Neutrophil (primary cell): Measurements from ENCODE around the gene SORCS2.

Experiments
- H3K27ac ChIP-seq: fragments of 200-600 bp; sonication (generic); 2 replicates; pipeline ENCODE4 v1.5.1; 2016; ENCODE audit warnings: mild to moderate bottlenecking, moderate library complexity
- H3K27me3 ChIP-seq: fragments of 200-600 bp; sonication (generic); 2 replicates; pipeline ENCODE4 v1.6.0; 2016; ENCODE audit warnings: mild to moderate bottlenecking
- H3K36me3 ChIP-seq: fragments of 200-600 bp; sonication (generic); 2 replicates; pipeline ENCODE4 v1.5.1; 2017
- H3K4me1 ChIP-seq, 2 experiments: fragments of 200-600 bp in 1 of 2; sonication (generic) in 1 of 2; 1 replicate in 1 of 2; 2 replicates in 1 of 2; pipeline versions ENCODE4 v1.5.1 to v1.6.1; 2013 to 2016; ENCODE audit warnings: low read depth in 1 of 2, low read length in 1 of 2, mild to moderate bottlenecking in 1 of 2, moderate library complexity in 1 of 2; ENCODE audit not compliant: control insufficient read depth in 1 of 2, insufficient read depth in 1 of 2
- H3K4me3 ChIP-seq, 2 experiments: fragments of 200-600 bp in 1 of 2; sonication (generic) in 1 of 2; 1 replicate in 1 of 2; 2 replicates in 1 of 2; pipeline ENCODE4 v1.5.1; 2013 to 2016; ENCODE audit warnings: low read depth in 1 of 2, low read length in 1 of 2, mild to moderate bottlenecking in 1 of 2, moderate library complexity in 1 of 2
- H3K9me3 ChIP-seq: fragments of 200-600 bp; sonication (generic); 2 replicates; pipeline ENCODE4 v1.5.1; 2016
- TF ChIP-seq, protein P1 (sequence below): fragments of 200-600 bp; sonication (generic); IDR thresholded peaks from 2 replicates; pipeline ENCODE4 v1.5.1; 2016; ENCODE audit warnings: antibody characterized with exemption

SORCS2 gene

DNA sequence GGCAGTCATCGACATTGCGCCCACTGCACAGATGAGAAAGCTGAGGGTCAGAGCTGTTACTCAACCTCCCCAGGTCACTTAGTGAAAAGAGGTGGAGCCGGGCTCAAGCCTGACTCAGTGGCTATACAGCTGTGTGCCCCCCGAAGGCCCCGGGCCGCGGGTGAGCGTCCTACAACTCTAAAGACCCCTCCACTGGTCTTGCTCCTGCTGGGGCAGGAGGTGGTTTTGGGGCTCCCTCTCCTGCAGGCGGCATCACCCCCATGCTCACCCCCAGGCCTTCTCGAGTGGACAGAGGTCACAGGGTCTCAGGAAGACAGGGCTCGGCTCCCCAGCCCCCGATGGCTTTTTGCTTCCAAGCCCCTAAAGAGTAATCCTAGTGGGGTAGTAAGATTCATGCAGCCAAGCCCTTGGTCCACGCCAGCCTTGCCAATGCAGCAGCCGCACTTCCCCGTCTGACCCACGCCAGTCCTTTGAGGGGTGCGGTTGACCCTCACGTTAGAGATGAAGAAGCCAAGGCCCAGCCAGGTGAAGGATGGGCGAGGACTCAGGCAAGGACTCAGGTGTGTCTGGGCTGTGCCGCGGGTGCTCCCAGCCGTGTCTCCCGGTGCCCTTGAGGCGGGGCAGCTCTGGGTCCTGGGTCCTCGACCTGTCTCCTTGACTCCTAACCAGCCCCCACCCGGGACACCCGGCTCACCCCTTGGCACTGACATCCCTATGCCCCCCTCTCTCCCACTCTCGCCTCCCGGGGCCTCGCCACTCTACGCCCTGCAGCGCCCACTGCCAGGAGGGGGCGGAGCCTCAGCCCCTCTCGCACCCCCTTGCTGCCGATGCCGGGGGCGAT is 547.0 kb downstream of the SORCS2 start:
- Histone ChIP-seq H3K4me3 (no peak overlapping the region), H3K27ac (no peak overlapping the region), H3K27me3 (no peaks in the 10 kb centered on the region), H3K4me1 (no peaks in the 10 kb centered on the region), H3K36me3 (no peaks in the 10 kb centered on the region), H3K9me3 (no peaks in the 10 kb centered on the region)
- TF ChIP-seq, protein P1, sequence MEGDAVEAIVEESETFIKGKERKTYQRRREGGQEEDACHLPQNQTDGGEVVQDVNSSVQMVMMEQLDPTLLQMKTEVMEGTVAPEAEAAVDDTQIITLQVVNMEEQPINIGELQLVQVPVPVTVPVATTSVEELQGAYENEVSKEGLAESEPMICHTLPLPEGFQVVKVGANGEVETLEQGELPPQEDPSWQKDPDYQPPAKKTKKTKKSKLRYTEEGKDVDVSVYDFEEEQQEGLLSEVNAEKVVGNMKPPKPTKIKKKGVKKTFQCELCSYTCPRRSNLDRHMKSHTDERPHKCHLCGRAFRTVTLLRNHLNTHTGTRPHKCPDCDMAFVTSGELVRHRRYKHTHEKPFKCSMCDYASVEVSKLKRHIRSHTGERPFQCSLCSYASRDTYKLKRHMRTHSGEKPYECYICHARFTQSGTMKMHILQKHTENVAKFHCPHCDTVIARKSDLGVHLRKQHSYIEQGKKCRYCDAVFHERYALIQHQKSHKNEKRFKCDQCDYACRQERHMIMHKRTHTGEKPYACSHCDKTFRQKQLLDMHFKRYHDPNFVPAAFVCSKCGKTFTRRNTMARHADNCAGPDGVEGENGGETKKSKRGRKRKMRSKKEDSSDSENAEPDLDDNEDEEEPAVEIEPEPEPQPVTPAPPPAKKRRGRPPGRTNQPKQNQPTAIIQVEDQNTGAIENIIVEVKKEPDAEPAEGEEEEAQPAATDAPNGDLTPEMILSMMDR, result no peak

DNA sequence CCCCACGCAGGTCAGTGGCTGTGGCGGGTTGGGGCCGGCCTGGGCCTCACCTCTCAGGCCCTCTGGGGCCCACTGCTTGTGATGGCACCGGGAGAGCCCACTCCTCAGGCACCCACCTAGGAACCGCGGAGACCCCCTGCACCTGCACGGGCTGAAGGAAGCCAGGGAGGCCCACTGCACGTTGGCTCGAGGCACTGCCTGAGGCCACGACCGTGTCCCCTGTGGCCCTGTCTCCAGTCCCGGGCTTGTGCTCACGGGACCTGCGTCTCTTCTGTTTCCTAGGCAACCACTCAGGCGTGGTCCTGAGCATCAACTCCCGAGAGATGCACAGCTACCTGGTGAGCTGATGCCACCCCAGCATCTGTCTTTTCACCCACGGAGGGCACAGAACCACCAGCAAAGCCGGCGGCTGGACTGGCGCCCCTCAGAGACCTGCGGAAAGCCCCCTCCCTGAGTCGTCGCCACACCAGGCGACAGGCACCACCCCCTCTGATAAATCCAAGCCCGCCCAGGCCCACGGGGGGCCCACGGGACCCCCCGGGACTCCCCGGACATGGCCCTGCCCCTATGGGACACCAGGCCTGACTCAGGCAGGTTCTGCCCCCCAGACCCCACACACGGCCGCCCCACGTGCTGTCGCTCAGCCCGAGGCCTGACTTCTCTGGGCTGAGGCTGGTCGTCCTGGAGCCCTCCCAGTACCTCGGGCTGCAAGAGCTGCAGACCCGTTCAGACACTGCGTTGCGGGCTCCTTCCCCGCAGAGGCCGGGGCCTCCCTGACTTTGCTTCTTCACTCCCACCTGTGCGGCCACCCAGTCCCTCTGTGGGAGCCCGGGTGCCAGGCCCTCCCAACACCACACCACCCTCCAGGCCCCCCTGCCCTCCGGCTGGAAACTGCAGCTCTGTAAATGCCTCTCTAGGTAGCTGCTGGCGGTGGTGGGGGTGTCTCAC is 547.9 kb downstream of the SORCS2 start:
- Histone ChIP-seq H3K27me3 (no peaks in the 10 kb centered on the region), H3K9me3 (no peaks in the 10 kb centered on the region), H3K36me3 (no peaks in the 10 kb centered on the region), H3K4me3 (no peak overlapping the region), H3K27ac (no peak overlapping the region), H3K4me1 (no peaks in the 10 kb centered on the region)
- TF ChIP-seq, protein P1, result no peak

GRCh38 chr4:7740866-7741525 is 548.7 kb downstream of the SORCS2 start:
- H3K4me3 ChIP-seq, result no peak overlapping the region
- TF ChIP-seq, protein P1, result no peak
- no peaks in the 10 kb centered on the region for H3K36me3 ChIP-seq
- no peaks in the 10 kb centered on the region for H3K4me1 ChIP-seq
- H3K27ac ChIP-seq, result no peak overlapping the region
- no peaks in the 10 kb centered on the region for H3K27me3 ChIP-seq
- no peaks in the 10 kb centered on the region for H3K9me3 ChIP-seq

DNA sequence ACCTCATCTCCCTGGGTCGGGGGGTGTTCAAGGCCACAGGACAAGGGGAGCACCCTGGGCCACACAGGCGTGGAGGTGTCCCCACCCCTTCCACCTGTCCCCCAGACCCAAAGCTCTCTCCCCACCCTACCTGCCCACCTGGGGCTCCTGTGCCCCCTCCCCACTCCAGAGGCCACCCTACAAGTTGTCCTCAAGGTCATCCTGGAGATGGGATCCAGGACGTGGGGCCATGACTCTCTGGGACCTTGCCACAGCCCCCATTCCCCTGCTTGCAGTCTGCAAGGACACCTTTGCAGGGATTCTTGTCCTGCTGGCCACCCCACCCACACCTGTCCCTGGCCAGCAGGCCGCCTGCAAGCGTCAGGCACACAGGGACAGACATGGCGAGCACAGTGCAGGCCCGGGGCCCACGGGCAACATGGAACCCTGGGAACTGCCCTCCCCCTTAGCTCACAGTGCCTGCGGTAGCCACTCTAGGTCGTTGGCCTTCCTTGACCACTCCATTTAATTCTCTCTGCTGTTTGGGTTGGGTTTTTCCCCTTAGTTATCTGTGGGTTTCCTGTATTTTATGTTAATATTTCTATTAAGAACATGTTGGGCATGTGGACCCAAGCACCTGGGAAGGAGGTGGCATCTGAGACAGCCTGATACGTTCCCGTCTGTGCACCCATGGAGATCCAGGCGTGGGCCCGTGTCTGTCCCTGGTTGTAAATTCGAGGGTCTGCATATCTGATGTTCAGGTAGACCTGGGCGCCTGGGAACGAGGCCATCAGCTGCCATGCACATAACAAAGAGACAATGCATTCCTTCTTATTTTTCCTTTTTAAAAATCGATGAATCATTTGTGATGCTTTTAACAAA is 549.8 kb downstream of the SORCS2 start:
- no peak overlapping the region for H3K27ac ChIP-seq
- H3K4me3 ChIP-seq, result no peak overlapping the region
- TF ChIP-seq, protein P1, result no peak
- no peaks in the 10 kb centered on the region for H3K4me1 ChIP-seq
- H3K27me3 ChIP-seq, result no peaks in the 10 kb centered on the region
- no peaks in the 10 kb centered on the region for H3K36me3 ChIP-seq
- H3K9me3 ChIP-seq, result no peaks in the 10 kb centered on the region
